Stimulated activated naive CD8-positive, alpha-beta T cell treated with anti-CD3 and anti-CD28 coated beads, Interleukin-15, Interleukin-2, amounts not matched to agents 100 ng/mL and 50 ng/mL, for 24 hours (primary cell): ENCODE data around the gene DDX24.

Source experiments
- H3K27ac Mint-ChIP-seq: one replicate; pipeline ENCODE4 v1.8.0; 2021; ENCODE audit warnings: mild to moderate bottlenecking, mixed read lengths
- H3K27me3 Mint-ChIP-seq: one replicate; pipeline ENCODE4 v1.8.0; 2021; ENCODE audit warnings: mixed read lengths
- H3K36me3 Mint-ChIP-seq: one replicate; pipeline ENCODE4 v1.8.0; 2021; ENCODE audit warnings: low read depth, mixed read lengths
- H3K4me1 Mint-ChIP-seq: one replicate; pipeline ENCODE4 v1.8.0; 2021; ENCODE audit warnings: low read depth, mixed read lengths
- H3K4me3 Mint-ChIP-seq: one replicate; pipeline ENCODE4 v1.8.0; 2021; ENCODE audit warnings: mild to moderate bottlenecking, mixed read lengths
- H3K9me3 Mint-ChIP-seq: one replicate; pipeline ENCODE4 v1.8.0; 2021; ENCODE audit warnings: mixed read lengths

Gene DDX24

DNA sequence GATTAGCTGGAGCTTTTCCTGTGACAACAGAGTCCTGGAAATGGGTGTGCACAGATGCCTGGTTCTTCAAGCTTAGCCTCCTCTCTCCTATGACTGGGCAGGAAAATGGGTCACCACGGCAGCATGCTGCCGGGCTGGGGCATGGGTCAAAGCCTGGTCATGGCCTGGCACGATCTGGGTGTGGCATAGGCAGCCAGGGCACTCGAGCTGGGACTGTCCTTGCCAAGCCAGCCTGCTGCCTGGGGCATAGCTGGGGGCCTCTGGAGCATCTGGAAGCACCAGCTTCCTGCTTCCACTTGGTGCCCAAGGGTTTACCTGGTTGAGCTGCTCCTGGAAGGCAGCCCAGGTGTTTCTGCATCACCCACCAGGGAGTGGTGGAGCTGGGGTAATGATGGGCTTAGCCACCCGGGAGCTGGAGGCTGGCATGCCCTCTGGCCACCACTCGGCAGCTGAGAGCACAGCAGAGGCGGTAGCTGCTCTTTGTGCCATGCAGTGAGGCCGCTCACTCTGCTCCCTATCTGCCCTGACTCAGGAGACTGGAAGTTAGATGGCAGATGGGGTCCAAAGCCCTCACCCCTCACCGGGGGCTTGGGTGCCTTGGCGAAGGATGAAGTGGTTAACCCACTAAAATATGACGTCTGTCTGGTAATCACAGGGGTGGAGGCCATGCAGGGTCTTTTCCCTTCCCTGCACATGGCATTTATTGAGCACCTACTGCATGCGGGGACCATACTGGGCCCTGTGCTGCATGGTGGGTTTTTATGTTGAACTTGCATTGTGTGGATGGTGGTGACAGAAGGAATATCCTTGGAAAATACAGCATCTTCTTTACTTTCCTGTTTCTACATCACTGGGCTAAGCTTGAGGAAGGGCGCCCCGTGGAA lies 53.2 kb downstream of the DDX24 start:
- H3K27me3 Mint-ChIP-seq = peaks cover 8% of the 10 kb centered on the region
- H3K9me3 Mint-ChIP-seq = no peaks in the 10 kb centered on the region
- H3K36me3 Mint-ChIP-seq = no peaks in the 10 kb centered on the region
- H3K4me1 Mint-ChIP-seq = peaks cover 19% of the 10 kb centered on the region
- H3K27ac Mint-ChIP-seq = no peak overlapping the region
- H3K4me3 Mint-ChIP-seq = peak overlapping the region; percentile 30

DNA sequence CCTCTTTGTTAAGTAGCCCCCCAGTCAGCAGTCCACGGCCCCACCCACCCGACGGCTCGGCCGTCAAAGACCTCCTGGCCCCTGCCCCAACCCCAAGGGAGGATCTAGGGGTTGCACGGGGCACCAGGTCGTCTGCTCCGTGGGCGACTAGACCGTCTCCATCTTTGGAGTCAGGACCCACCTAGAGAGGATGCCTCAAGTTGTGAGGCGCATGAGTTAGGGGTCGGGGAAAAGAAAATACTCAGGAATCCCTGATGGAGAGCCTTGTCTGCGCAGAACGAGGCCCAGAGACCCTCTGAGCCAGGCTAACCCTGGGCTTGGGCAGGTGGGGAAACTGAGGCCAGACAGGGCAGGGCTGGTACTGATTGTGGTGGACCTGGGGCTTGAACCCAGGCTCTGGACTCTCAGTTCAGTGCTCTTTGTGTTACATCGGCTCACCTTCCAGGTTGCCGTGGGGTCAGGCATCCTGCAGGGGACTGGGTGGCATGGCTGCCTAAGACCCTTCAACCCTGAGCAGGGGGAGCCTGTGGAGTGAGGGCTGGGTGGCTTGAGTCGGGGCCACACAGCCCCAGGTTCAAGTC lies 54.0 kb downstream of the DDX24 start:
- H3K27ac Mint-ChIP-seq = no peak overlapping the region
- no peaks in the 10 kb centered on the region for H3K9me3 Mint-ChIP-seq
- peaks cover 28% of the 10 kb centered on the region for H3K4me1 Mint-ChIP-seq
- H3K4me3 Mint-ChIP-seq = peak overlapping the region; percentile 30
- H3K27me3 Mint-ChIP-seq = peaks cover 14% of the 10 kb centered on the region
- H3K36me3 Mint-ChIP-seq = no peaks in the 10 kb centered on the region

DNA sequence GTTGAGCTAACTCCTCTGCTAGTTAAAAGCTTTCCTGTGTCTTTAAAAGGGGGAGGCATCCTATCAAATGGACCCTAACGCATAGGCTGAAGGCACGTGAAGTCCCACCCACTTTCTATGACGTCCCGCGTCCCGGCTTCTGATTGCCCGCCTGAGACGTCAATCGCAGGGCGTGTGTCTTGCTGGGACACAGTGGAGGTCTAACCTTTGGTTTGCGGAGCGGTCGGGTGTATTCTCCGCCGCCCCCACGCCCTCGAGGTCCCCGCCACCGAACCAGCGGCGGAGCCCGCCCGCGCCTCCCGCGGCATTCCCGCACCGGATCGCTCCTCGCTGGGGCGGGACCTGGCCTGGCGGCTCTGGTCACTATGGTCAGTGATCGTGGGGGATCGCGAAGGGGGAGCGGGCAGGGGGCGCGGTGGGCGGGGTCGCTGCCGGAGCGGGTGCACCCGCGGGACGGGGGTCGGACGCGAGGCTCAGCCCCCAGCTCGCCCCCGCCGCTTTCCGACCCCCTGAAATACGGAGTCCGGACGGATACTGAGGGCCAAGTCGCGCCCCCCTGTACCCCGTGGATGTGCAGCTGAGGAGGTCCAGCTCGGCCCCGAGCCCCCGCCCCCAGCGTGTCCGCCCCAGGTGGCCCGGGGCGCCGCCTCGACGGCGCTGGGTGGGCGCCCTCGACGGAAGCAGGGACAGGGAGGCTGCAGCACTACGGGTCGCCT lies 54.7 kb downstream of the DDX24 start, which contains the start of gene OTUB2:
OTUB2 (plus strand) TSS at position 168 of the 716 bp plus-strand sequence; CDS start at position 366, 198 bp downstream.
- H3K4me3 Mint-ChIP-seq = peak within 1 kb of the TSS; percentile 51
- H3K36me3 Mint-ChIP-seq = no peaks in the 10 kb centered on the region
- no peak within 1 kb of the TSS for H3K27ac Mint-ChIP-seq
- no peaks in the 10 kb centered on the region for H3K9me3 Mint-ChIP-seq
- H3K27me3 Mint-ChIP-seq = peaks cover 14% of the 10 kb centered on the region
- H3K4me1 Mint-ChIP-seq = peaks cover 34% of the 10 kb centered on the region

DNA sequence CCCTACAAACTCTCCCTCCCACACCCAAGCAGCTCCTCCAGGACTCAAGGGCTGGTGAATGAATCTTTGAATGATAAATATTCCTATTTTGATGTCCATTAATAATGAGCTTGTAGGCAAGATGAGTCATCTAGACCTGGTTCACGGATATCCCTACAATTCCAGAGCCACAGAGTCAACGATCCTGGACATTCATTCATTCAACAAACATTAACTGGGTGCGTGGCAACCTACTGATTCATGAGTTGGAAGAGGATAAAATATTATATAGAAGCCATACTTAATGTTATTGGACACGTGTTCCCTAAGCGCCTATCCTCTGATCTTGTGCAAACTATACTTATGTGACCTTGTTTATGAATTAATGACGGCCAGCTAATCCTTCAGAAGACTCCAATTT lies 55.3 kb downstream of the DDX24 start:
- no peaks in the 10 kb centered on the region for H3K36me3 Mint-ChIP-seq
- H3K27me3 Mint-ChIP-seq = peaks cover 14% of the 10 kb centered on the region
- peaks cover 40% of the 10 kb centered on the region for H3K4me1 Mint-ChIP-seq
- peak overlapping the region; percentile 51 for H3K4me3 Mint-ChIP-seq
- no peak overlapping the region for H3K27ac Mint-ChIP-seq
- H3K9me3 Mint-ChIP-seq = no peaks in the 10 kb centered on the region

DNA sequence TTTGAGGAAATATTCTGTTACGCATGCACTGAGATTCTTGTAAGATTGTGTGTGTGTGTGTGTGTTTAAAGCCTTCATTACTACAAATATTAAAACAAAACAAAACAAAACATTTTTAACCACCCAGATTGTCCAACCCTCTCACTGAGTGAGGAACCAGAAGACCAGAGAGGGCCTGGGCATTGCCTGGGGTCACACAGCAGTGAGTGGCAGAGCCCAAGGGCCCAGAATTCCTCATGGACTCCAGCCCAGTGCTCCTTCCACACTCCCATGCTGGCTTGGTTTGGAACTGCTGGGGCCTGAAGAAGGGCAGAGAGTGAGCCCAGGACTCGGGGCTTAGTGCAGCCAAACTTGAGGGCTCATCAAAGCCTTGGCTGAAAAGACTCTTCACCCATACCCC lies 56.5 kb downstream of the DDX24 start:
- H3K27me3 Mint-ChIP-seq = peaks cover 14% of the 10 kb centered on the region
- H3K4me3 Mint-ChIP-seq = no peak overlapping the region
- H3K4me1 Mint-ChIP-seq = peaks cover 44% of the 10 kb centered on the region
- H3K27ac Mint-ChIP-seq = no peak overlapping the region
- H3K9me3 Mint-ChIP-seq = no peaks in the 10 kb centered on the region
- H3K36me3 Mint-ChIP-seq = no peaks in the 10 kb centered on the region

DNA sequence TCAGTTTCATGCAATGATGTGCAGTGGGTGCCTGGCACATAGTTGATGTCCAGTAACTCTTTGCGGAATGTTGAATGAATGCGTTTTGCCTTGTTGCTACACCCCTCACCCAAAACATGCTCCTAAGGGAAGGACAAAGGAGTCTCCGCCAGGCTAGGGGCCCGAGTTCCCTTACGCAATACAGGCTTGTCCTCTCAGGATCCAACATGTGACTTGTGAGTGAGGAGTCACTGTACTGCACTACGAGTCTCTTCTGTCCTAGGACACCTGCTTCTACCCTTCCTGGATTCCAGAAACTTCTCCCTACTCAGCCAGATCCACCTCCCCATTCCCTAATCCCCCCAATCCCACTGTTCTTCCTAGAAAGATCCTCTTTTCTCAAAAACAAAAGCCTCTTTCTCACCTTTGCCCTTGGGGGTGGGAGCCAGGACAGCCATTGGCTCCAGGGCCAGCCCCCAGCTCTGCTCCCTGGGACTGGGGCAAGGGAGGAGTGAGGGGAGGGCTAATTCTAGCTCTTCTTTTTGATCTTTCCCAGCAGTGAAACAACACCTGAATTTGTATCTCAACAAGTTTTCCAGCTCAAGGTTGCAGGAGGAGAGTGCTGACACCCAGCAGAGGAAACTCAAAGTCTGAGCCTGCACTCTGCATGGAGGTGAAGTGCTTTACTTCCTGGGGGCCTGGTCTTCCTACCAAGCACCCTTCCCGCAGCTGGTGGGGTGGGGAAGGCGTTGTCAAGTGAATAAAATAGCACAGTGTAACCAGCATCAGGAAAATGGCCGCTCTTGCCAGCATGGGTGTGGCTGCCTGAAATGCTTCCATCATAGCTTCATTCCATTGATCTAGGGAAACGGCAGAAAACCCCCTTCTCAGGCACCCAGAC lies 58.2 kb downstream of the DDX24 start:
- Mint-ChIP-seq H3K27me3 (peaks cover 14% of the 10 kb centered on the region), H3K9me3 (no peaks in the 10 kb centered on the region), H3K36me3 (no peaks in the 10 kb centered on the region), H3K4me3 (no peak overlapping the region), H3K4me1 (peaks cover 33% of the 10 kb centered on the region), H3K27ac (no peak overlapping the region)

DNA sequence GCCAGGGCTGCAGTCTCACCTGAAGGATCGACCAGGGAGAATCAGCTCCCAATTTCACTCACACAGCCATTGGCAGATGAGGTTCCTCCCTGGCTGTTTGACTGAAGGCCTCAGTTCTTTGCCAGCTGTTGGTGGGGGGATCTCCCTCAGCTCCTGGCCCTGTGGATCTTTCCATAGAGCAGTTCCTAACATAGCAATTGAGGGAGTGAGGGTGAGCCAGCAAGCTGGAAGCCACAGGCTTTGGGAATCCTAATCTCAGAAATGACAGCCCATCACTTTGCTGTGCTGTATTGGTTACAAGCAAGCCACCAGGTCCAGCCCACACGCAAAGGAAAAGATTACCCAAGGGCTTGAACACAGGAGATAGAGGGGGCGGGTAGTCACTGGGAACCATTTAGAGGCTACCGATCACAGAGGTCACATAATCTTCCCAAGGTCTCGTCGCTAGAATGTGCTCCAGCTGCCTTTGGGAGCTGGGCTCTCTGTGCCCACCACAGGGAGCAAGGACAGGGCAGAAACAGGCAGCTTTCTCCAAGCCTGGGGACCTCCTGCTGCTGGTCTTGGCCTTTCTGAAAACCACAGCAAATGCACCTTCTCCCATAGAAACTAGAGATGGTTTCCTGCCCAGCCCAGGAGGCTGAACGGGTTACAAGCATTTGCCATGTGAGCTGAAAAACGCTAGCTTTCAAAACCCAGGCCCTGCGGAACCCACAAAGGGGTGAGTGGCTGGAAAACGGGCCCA lies 59.4 kb downstream of the DDX24 start:
- Mint-ChIP-seq H3K4me1 (peaks cover 33% of the 10 kb centered on the region), H3K36me3 (no peaks in the 10 kb centered on the region), H3K9me3 (no peaks in the 10 kb centered on the region), H3K27me3 (peaks cover 15% of the 10 kb centered on the region), H3K4me3 (peak overlapping the region; percentile 22), H3K27ac (peak overlapping the region; percentile 78)

DNA sequence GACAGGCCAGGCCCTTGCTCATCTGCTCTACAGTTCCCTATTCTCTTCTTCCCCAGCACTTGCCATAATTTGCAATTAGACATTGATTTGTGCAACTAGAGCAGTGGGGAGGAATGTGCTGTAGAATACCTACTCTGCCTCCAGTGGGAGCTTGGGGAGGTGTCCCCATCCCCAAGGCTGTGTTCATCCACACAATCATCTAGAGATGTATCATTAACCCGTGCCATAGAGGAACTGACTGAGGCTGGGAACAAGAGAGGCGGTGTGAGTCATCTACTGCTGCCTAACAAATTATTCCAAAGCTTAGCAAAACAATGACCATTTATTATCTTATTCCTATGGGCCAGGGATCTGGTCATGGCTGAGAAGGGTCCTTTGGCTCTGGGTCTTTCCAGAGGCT lies 60.0 kb downstream of the DDX24 start:
- Mint-ChIP-seq H3K4me3 (no peak overlapping the region), H3K36me3 (no peaks in the 10 kb centered on the region), H3K4me1 (peaks cover 31% of the 10 kb centered on the region), H3K27ac (peak overlapping the region; percentile 78), H3K9me3 (no peaks in the 10 kb centered on the region), H3K27me3 (peaks cover 16% of the 10 kb centered on the region)

DNA sequence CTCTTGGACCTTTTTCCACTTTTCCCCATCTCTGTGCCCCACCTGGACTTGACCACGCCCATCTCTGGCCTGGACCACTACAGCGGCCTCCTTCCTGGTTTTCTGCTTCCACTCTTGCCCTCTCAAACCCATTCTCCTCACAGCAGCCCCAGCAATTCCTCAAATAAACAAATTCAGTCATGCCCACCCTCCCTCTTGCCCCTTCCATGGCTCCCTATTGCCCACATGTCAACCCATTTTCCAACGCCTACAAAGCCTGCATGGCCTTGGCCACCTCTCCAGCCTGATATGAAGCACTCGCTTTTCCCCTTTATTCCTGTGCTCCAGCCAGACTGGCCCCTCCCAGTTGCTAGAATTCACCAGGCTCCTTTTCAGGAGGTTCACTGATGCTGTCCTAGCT lies 60.7 kb downstream of the DDX24 start:
- H3K27me3 Mint-ChIP-seq = peaks cover 16% of the 10 kb centered on the region
- no peaks in the 10 kb centered on the region for H3K9me3 Mint-ChIP-seq
- no peak overlapping the region for H3K4me3 Mint-ChIP-seq
- H3K36me3 Mint-ChIP-seq = no peaks in the 10 kb centered on the region
- no peak overlapping the region for H3K27ac Mint-ChIP-seq
- H3K4me1 Mint-ChIP-seq = peaks cover 29% of the 10 kb centered on the region

DNA sequence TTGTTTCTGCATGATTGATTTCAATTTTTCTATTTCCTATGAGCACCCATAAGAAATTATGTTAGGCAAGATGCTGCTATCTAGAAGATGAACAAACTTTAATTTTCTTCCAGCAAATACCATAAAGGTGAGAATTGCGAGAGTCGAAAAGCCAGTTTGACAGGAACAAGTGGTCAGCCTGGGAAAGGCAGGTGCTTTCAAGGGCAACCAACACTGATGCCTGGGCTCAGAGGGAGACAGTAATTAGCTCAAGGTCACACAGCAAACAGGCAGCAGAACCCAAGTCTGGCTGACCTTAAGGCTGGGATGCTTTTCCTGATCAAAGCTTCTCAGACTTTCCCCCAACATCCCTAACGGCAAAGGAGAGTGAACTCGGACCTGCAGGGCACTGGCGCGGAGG lies 61.7 kb downstream of the DDX24 start:
- H3K27me3 Mint-ChIP-seq = peaks cover 16% of the 10 kb centered on the region
- peaks cover 29% of the 10 kb centered on the region for H3K4me1 Mint-ChIP-seq

DNA sequence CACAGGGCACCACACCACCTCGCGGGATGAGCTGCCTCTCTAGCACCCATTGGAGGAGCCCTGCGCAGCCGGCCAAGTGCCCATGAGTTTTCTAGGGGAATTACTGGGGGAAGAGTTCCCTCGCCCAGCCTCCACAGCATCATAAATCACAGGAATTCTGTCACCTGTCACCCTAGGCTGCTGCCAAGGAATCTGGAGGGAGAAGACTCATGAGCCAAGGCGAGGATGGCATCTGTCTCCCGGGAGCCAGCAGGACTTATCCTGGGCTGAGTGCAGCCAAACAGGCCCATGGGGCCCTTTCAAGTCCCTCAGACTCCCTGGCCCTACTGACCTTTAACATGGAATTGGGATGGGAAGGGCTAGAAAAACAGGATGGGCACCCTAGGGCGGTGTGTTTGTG lies 62.7 kb downstream of the DDX24 start:
- Mint-ChIP-seq H3K27me3 (peaks cover 12% of the 10 kb centered on the region), H3K4me3 (no peak overlapping the region), H3K9me3 (no peaks in the 10 kb centered on the region), H3K27ac (no peak overlapping the region), H3K4me1 (peaks cover 29% of the 10 kb centered on the region), H3K36me3 (no peaks in the 10 kb centered on the region)

More for the DNA sequence above, 61.7 kb downstream of the DDX24 start:
- H3K4me3 Mint-ChIP-seq = no peak overlapping the region
- H3K9me3 Mint-ChIP-seq = no peaks in the 10 kb centered on the region
- no peak overlapping the region for H3K27ac Mint-ChIP-seq
- no peaks in the 10 kb centered on the region for H3K36me3 Mint-ChIP-seq

DNA sequence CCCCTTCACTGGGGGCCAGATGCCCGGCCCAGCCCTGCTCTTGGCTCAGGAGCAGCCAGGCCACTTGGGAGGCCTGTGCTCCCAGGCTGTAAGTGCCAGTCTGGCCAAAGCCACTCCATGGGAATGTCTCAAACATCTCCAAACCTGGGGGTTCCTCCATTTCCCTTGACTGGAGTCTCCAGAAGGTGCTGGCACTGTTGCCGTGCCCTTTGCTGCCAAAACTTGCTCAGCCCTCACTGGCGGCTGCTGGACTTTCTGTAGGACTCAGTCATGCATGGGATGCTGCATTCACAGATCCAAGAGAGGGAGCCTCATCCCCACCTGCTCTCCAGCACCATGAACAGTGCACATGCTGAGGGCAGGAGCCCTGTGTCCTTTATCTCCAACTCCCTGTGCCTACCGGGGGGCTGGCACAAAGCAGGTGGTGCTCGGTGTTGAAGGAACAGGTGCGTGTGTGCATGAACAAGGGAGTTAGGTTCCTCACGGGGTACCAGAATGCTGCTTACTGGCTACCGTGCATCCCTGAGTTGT lies 64.5 kb downstream of the DDX24 start:
- peaks cover 3% of the 10 kb centered on the region for H3K27me3 Mint-ChIP-seq
- peaks cover 22% of the 10 kb centered on the region for H3K4me1 Mint-ChIP-seq
- H3K4me3 Mint-ChIP-seq = no peak overlapping the region
- no peaks in the 10 kb centered on the region for H3K36me3 Mint-ChIP-seq
- H3K27ac Mint-ChIP-seq = no peak overlapping the region
- no peaks in the 10 kb centered on the region for H3K9me3 Mint-ChIP-seq

DNA sequence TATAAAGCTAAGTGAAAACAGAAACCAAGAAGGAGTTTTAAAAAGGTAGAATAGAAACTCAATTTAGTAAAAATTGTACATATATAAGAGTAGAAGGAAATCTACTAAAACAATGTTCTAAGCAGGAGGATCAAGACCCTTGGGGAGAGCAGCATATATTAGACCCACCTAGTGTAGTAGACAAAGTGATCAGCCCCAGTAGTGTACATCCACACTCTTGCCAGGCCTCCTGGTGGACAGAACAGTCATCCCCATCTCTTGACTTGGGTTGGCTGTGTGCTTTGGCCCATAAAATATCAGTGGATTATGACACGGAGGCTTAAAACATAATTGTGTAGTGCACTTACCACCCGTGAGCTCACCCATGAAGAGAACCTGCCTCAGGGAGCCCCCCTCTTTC lies 65.8 kb downstream of the DDX24 start:
- Mint-ChIP-seq H3K27me3 (peaks cover 9% of the 10 kb centered on the region), H3K4me3 (no peak overlapping the region), H3K4me1 (peaks cover 20% of the 10 kb centered on the region), H3K9me3 (no peaks in the 10 kb centered on the region), H3K36me3 (no peaks in the 10 kb centered on the region), H3K27ac (no peak overlapping the region)

DNA sequence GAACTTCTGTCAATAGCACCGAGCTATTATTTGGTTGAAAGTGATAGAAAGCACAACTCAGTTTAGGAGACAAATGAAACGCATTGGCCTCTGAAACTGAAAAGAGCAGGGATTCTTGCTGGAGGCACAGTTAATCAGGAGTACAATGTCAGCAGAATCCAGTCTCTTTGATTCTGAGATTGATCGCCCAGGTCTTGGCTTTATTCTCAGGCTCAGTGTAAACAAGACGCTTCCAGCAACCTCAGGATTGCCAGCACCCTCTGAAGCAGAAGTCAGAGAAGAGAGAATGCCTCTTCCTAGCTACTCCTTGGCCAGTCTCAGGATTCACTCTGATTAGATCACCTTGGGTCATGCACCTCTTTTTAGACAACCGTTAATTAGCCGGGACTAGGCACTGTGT lies 66.6 kb downstream of the DDX24 start:
- H3K4me3 Mint-ChIP-seq = no peak overlapping the region
- H3K36me3 Mint-ChIP-seq = no peaks in the 10 kb centered on the region
- no peak overlapping the region for H3K27ac Mint-ChIP-seq
- no peaks in the 10 kb centered on the region for H3K9me3 Mint-ChIP-seq
- peaks cover 27% of the 10 kb centered on the region for H3K4me1 Mint-ChIP-seq
- H3K27me3 Mint-ChIP-seq = peaks cover 14% of the 10 kb centered on the region
